Liver (tissue), 2 donors: ENCODE measurements around the gene SRSF9.

ENCODE experiments used
- FOXA1 ChIP-seq: IDR thresholded peaks from 2 replicates; pipeline ENCODE4 v1.6.1; 2016; ENCODE audit warnings: antibody characterized with exemption
- TF ChIP-seq, protein P1 (sequence below): IDR thresholded peaks from 2 replicates; pipeline ENCODE4 v1.6.1; 2016; ENCODE audit warnings: antibody characterized with exemption
- TF ChIP-seq, protein P2 (sequence below): fragments of 150-350 bp; IDR thresholded peaks from 2 replicates; pipeline ENCODE4 v1.5.1; 2017; ENCODE audit warnings: improper control_type of control experiment, low read depth, low read length; ENCODE audit not compliant: missing input control
- donor health status: healthy.

DNA sequence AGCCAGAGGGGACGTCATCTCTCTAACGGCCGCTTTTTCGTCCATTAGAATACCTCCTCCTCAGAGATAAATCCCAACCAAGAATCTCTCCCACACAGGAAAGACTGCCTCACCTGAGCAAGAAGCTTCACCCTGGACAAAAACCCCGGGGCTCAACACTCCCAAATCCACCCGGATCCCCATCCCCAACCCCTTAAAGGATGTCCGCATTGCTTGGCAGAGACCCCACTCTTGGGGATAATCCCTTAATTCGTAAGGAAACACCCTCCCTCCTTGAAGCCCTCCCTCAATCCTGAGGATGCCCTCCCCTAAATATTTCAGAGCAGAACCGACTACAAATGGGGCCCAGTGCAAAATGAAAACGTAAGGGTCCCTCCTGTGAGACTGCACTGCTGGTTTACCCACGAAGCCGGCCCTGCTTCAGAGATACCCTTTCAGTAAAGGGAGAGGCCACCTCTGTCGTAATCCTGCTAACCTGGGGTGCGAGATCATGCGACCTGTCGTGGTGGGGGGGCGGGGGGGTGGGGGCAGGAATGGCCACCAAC lies 25.7 kb upstream of the SRSF9 start:
- TF ChIP-seq, protein P1, sequence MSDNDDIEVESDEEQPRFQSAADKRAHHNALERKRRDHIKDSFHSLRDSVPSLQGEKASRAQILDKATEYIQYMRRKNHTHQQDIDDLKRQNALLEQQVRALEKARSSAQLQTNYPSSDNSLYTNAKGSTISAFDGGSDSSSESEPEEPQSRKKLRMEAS: no peak
- TF ChIP-seq, protein P2, sequence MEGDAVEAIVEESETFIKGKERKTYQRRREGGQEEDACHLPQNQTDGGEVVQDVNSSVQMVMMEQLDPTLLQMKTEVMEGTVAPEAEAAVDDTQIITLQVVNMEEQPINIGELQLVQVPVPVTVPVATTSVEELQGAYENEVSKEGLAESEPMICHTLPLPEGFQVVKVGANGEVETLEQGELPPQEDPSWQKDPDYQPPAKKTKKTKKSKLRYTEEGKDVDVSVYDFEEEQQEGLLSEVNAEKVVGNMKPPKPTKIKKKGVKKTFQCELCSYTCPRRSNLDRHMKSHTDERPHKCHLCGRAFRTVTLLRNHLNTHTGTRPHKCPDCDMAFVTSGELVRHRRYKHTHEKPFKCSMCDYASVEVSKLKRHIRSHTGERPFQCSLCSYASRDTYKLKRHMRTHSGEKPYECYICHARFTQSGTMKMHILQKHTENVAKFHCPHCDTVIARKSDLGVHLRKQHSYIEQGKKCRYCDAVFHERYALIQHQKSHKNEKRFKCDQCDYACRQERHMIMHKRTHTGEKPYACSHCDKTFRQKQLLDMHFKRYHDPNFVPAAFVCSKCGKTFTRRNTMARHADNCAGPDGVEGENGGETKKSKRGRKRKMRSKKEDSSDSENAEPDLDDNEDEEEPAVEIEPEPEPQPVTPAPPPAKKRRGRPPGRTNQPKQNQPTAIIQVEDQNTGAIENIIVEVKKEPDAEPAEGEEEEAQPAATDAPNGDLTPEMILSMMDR: no peak
- TF ChIP-seq FOXA1: no peak
